ENCODE data around the gene CCDC82.
"Not testable (repeated sequence)": the region's sequence is repeated elsewhere in the genome, so short reads cannot be mapped to it uniquely, and the experiment has no call there.

The CCDC82 gene

DNA sequence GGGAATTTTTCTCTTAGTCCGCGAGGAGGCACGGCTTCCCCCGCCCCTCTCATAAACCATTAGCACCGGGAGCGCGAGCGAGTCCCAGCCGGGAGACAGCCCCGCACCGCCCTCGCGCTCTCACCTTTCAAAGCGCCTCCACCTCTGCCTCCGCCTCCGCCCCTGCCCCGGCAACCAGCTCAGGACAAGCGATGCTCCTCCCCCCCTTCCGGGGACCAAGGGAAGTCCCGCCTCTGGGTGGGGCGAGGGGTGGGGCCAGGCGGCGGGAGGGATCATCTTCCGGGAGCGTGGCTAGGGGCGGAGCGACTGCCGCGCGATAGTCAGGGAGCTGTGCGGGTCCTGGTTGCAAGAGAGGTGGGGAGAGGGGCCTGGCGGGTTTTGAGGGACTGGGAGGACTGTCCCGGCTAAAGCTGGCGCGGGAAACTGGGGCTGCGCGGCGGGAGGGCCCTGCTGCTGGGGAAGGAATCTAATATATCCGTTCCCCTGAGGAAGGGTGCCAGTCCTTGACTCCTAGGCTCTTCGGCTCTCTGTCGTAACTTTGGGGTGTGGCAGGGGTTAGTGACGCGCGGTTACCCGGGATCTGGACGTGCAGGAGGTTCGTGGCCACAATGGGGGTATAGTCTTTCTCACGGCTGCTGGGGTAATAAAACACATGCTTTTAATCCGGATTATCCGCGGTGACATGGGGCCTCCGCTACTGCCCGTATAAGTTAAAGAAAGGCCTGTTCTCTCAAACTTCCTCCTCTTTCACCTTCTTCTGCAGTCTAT lies at the start of gene CCDC82, which contains the start of gene JRKL:
CCDC82 (minus strand) TSS at position 193 of the 768 bp plus-strand sequence. CDS start 5,165 bp downstream, outside the sequence.
JRKL (plus strand) TSS at position 294 of the 768 bp plus-strand sequence. CDS start 637 bp downstream, outside the sequence.
- DNase-seq: peak; percentile 91 to 99 (median 98)
- intact Hi-C loops (cut with DNase I): loop anchor here (10.0 kb wide), 1 partner anchor 555 kb away; no protein-coding TSS in a partner anchor

DNA sequence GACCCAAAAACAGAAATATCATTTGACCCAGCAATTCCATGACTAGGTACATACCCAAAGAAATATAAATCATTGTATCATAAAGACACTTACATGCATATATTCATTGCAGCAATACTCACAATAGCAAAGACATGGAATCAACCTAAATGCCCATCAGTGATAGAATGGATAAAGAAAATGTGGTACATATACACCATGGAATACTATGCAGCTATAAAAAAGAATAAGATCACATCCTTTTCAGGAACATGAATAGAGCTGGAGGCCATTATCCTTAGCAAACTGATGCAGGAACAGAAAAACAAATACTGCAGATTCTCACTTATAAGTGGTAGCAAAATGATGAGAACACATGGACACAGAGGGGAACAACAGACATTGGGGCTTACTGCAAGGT lies 42.9 kb upstream of the CCDC82 start:
- intact Hi-C loops (cut with DNase I); DNase-seq: not testable (repeated sequence)

DNA sequence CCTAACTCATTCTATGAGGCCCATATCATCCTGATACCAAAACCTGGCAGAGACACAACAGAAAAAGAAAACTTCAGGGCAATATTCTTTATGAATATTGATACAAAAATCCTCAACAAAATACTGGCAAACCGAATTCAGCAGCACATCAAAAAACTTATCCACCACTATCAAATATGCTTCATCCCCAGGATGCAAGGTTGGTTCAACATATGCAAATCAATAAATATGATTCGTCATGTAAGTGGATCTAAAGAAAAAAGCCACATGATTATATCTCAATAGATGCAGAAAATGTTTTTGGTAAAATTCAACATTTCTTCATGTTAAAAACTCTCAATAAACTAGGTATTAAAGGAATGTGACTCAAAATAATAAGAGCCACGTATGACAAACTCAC lies 41.0 kb upstream of the CCDC82 start:
- intact Hi-C loops (cut with DNase I): no loop called here
- DNase-seq: no peak

DNA sequence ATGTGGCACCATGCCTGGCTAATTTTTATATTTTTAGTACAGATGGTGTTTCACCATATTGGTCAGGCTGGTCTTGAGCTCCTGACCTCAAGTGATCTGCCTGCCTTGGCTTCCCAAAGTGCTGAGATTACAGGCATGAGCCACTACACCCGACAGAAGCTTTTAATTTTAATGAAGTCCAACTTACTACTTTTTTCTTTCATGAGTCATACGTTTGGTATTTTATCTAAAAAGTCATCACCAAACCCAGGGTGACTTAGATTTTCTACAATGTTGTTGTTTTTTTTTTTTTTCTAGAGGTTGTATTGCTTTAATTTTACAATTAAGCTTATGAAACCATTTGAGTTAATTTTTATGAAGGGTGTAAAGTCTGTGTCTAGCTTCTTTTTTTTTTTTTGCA lies 35.0 kb upstream of the CCDC82 start:
- intact Hi-C loops (cut with DNase I): no loop called here
- no peak for DNase-seq

DNA sequence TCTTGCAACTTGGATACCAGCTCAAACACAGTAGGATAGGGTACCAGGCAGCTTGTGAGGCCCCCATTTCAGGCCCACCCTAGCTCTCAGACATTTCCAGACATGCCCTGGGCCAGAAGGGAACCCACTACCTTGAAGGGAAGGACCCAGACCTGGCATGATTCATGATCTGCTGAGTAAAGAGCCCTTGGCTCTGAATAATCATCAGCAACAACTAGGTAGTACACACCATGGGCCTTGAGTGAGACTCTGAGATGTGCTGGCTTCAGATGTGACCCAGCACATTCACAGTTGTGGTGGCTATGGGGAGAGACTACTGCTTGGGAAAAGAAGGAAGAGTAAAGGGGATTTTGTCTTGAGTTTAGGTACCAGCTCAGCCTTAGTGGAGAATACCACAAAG lies 23.7 kb upstream of the CCDC82 start:
- intact Hi-C loops (cut with DNase I): no loop called here
- DNase-seq: no peak

DNA sequence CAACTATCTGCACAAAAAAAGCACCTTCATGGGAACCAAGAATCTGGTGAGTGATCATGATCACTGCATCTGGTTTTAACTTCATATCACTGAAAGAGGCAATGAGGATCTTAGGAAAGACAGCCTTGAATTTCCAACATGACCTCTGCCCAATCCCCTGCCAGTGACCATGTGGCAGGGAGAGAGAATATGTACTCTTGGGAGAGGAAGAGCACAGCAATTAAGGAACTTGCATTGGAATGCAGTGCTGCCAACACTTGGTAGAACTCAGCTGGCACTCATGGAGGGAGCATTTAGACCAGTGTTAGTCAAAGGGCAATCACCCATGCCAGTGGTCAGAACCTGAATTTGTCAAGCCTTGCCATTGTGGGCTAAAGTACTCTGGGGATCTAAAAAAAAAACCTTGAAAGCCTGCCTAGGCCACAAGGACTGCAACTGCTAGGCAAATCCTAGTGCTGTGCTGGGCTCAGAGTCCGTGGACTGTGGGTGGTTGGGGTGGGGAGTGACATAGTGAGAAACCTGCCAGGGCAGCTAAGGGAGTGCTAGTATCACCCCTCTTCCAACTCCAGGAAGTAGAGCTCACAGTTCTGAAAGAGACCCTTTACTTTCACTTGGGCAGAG lies 23.2 kb upstream of the CCDC82 start:
- intact Hi-C loops (cut with DNase I): no loop called here
- no peak for DNase-seq

DNA sequence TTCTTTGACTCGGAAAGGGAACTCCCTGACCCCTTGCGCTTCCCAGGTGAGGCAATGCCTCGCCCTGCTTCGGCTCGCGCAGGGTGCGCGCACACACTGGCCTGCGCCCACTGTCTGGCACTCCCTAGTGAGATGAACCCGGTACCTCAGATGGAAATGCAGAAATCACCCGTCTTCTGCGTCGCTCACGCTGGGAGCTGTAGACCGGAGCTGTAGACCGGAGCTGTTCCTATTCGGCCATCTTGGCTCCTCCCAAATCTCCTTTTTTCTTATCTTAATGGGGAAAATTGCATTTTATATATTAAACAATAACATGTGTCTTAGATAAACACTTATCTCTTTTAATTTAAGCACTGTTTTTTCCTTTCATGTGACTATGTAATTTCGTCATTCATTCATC lies 21.7 kb upstream of the CCDC82 start:
- intact Hi-C loops (cut with DNase I); DNase-seq: not testable (repeated sequence)

DNA sequence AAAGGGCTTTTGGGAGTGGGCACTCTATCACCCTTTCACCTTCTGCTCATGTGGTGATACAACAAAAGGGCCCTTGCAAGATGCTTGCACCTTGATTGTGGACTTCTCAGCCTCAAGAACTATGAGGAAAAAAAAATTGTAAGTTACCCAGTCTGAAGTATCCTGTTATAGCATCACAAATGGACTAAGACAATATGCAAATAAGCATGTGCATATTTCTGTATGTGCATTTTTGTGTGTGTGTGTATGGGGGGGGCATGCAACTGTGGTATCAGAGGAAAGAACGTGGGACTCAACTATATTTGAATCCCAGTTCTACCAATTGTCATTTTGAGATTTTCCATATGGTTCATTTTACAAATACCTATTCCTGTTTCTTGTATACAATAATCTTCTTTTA lies 11.0 kb upstream of the CCDC82 start:
- DNase-seq: no peak
- intact Hi-C loops (cut with DNase I): no loop called here

DNA sequence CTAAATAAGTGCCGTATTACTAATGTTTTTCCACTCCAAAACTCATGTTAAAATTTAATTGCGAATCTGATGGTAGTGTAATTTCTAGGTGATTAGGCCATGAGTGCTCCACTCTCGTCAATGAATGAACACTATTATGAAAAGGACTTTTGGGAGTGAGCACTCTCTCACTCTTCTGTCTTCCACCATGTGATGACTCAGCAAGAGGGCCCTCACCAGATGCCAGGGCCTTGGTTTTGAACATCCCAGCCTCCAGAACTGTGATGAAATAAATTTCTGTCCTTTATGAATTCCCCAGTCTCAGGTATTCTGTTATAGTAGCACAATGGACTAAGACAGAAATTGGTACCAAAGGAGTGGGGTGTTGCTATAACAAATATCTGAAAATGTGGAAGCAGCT lies 8.2 kb upstream of the CCDC82 start:
- intact Hi-C loops (cut with DNase I): loop anchor here (10.0 kb wide), 1 partner anchor 563 kb away; no protein-coding TSS in a partner anchor

DNA sequence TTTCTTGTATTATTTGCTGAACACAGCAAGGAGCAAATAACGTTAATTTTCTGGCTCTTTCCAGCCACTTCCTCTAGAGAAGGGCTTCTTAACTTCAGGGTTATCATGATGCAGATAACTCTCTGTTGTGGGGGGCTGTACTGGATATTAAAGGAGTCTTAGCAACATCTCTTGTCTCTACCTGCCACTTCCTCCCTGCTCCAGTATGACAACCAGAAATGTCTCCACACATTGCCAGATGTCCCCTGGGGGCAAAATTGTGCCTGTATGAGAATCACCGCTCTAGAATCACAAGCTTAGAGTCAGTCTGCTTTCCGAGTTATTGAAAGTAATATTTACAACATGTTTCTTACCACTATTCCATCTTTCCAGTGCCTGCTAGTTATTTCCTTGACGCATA lies 6.9 kb upstream of the CCDC82 start:
- no peak for DNase-seq
- intact Hi-C loops (cut with DNase I): loop anchor here (10.0 kb wide), 1 partner anchor 562 kb away; no protein-coding TSS in a partner anchor

More for the DNA sequence above, 8.2 kb upstream of the CCDC82 start:
- no peak for DNase-seq

DNA sequence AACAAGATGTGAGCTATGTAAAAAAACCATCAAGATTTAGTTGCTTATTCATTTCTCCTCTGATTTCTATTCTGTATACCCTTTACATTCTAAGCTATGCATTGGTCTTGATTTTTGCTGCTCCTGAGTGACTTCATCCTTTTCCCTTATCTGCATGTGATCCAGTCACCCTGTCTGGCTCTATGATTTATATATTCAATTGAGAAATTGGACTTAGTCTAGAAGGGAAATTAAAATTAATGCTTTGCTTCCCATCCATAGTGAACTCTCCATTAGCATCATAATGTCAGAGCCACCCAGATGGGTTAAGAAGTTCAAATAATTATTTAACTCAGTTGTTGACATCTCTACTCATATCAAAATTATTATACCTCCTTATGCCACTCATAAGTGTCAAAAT lies 5.1 kb upstream of the CCDC82 start:
- intact Hi-C loops (cut with DNase I): loop anchor here (10.0 kb wide), 1 partner anchor 560 kb away; no protein-coding TSS in a partner anchor

DNA sequence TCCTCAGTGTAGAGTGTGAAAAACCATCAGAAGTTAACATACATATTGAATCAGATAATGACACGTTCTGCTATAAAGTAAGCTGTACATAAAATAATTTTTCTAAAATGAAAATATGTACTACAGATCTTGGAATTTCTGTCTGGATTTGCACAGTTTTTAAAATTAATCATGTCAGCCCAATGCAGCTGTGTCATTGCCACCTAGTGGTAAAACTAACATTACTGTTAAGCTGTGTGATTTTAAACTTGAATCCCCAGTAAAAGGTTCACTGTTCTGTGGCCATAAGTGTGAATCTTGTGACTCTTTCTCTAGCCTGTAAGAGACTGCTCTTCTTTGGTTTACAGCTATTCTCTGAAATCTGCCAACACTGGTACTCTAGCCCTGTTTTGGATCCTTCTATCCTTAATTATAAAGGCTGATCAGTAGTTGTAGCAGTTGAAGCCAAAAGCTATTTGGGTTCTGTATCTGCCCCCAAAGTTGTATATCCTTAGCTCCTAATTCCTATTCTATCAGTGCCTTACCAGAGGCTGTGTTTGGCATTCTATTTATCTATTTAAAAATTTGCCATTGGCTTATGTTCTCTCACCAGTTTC lies 4.1 kb upstream of the CCDC82 start:
- intact Hi-C loops (cut with DNase I): loop anchor here (10.0 kb wide), 1 partner anchor 559 kb away; no protein-coding TSS in a partner anchor
- DNase-seq: peak in 11 of 42 donors; percentile 7 to 55 (median 17)

More for the DNA sequence above, 5.1 kb upstream of the CCDC82 start:
- no peak for DNase-seq

DNA sequence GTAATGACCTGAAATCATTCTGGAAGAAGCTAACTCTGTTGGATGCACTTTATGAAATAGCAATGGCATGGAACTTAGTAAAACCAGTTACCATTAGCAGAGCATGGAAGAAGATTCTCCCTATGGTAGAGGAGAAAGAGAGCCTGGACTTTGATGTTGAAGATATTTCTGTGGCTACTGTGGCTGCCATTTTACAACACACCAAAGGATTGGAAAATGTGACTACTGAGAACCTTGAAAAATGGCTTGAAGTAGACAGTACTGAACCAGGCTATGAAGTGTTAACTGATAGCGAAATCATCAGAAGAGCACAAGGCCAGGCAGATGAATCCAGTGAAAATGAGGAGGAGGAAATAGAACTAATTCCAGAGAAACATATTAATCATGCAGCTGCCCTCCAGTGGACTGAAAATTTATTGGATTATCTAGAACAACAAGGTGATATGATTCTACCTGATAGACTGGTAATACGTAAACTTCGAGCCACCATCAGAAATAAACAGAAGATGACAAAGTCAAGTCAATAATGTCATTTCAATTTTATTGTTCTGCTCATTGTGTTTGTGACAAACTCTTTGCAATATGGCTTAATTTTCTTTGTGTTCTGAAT lies 2.1 kb upstream of the CCDC82 start:
- intact Hi-C loops (cut with DNase I): loop anchor here (10.0 kb wide), 1 partner anchor 557 kb away; no protein-coding TSS in a partner anchor

DNA sequence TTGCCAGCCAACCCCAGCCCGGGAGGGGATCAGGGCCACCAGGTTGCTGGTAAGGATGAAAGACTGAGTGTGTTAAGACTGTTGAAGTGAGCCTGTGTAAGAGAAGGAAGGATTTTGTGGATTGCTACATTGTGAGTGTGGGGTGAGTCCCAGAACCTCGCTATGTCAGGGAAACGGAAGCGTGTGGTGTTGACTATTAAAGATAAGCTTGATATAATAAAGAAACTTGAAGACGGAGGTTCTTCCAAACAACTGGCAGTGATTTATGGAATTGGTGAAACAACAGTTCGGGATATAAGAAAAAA lies 728 bp upstream of the CCDC82 start:
- intact Hi-C loops (cut with DNase I): loop anchor here (10.0 kb wide), 1 partner anchor 556 kb away; no protein-coding TSS in a partner anchor
- DNase-seq: peak in 1 of 42 donors; percentile 15

More for the DNA sequence above, 2.1 kb upstream of the CCDC82 start:
- no peak for DNase-seq

DNA sequence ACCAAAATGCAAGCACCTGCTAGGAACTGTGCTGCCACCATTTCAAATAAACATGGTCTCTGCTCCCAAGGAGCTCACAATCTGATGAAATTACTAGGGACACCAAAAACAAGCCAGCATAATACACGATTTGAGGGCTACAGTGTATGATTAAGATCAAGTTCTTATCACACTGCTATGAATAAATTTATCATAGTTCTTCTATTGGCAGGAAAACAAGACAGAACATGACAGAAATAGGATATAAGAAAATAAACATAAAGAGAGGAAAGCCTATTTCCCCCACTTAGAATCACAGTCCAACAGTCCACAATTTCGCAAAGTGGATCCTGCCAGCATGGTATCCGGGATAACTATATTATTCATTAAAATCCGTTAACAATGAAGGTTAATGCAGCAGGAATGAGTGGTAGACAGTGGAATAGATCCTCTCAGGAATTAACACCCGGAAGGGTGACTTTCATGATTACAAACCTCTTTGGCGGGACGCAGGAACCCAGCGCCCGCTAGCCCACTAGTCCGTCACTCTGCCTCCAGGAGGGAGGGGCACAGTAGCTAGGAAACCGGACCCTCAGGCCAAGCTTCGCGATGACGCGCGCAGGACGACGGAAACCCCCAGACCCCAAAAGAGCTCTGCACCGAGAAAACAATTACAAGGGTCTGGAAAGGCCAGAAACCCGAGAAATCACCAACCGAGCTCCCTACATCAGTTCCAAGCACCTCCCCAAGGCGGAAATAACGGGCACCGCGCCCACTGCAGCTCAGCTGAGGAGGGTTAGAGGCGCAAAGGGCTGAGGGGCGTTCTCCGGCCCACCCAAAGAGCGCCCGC lies 607 bp downstream of the CCDC82 start:
- DNase-seq: peak in 4 of 42 donors; percentile 4 to 52 (median 28)
- intact Hi-C loops (cut with DNase I): no loop called here

DNA sequence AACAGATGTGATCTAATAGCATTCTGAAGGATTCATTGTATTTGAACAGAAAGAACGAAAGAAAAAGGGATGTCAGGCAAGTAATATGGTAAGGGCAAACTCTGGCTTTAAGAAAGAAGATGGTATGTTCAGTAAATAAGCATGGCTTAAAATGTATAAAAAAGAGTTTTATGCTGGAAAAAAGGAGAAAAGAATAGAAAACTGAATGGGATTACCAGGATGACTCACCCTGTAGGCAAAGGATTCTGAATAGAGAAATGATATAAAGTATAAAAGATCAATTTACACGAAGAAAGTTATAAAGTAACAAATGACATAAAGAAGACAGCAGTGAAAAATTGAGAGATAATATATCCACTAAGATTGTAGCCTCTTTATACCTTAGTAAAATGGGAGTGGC lies 4.5 kb downstream of the CCDC82 start:
- intact Hi-C loops (cut with DNase I): no loop called here
- no peak for DNase-seq

DNA sequence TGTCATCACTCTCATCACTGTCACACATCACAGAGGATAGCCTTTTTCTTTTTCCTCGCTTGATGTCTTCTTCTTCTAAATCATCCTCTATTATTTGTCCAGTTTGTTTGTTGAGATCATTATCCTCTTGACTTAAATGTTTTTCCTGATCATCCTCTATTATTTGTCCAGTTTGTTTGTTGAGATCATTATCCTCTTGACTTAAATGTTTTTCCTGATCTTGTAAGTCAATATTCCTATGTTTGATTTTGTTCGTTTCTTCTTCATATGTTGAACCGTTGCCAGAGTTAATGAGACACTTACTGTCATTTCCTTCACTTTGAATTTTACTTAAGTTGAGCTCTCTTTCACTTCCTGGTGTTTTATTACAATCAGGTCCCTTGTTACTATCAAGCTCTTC lies 5.6 kb downstream of the CCDC82 start:
- intact Hi-C loops (cut with DNase I): no loop called here
- DNase-seq: no peak

DNA sequence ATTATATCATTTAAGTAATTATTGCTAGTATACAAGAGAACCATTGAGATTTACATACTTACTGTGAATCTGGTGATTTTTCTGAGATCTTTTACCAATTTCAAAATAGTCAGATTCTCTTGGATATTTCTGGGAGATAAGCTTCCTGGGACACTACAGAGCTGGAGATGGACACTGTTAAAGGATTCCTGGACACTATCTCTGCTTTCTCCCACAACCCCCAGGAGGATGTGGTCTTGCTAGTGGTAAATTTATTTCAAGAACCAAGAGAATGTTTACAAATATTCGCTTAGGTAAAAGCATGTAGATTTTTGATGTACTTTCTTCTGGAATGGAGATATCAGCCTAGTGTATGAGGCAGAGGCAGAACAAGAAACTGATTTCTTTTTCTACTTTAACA lies 12.9 kb downstream of the CCDC82 start:
- intact Hi-C loops (cut with DNase I): no loop called here
- DNase-seq: no peak

DNA sequence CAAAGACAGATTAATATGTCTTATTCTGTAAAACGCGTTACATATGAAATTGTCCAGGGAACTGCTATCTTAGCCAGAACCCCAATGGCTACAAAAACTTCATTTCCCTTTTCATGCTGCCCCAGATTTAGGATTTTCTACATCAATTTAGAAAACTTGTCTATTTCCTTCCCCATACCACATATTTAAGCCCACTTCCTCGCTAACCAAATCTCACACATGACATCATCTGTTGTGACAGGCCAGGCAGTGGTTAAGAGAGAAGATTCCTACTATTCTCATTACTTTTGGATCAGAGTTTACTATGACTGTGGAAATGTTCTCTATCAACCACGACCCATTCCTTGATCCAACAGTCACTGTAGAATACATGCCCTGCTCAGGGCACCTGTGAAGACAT lies 15.9 kb downstream of the CCDC82 start:
- intact Hi-C loops (cut with DNase I): no loop called here
- DNase-seq: no peak

Data from head of caudate nucleus (tissue), 42 donors.